GM21576 (cell line): Measurements from ENCODE around the gene RYR3.

Source experiments
- ATAC-seq: cut with Tn5 transposase; IDR thresholded peaks from one replicate; pipeline ENCODE4 v1.9.1; 2021; ENCODE audit warnings: mild to moderate bottlenecking, moderate library complexity; ENCODE audit not compliant: unreplicated experiment

RYR3 gene

DNA sequence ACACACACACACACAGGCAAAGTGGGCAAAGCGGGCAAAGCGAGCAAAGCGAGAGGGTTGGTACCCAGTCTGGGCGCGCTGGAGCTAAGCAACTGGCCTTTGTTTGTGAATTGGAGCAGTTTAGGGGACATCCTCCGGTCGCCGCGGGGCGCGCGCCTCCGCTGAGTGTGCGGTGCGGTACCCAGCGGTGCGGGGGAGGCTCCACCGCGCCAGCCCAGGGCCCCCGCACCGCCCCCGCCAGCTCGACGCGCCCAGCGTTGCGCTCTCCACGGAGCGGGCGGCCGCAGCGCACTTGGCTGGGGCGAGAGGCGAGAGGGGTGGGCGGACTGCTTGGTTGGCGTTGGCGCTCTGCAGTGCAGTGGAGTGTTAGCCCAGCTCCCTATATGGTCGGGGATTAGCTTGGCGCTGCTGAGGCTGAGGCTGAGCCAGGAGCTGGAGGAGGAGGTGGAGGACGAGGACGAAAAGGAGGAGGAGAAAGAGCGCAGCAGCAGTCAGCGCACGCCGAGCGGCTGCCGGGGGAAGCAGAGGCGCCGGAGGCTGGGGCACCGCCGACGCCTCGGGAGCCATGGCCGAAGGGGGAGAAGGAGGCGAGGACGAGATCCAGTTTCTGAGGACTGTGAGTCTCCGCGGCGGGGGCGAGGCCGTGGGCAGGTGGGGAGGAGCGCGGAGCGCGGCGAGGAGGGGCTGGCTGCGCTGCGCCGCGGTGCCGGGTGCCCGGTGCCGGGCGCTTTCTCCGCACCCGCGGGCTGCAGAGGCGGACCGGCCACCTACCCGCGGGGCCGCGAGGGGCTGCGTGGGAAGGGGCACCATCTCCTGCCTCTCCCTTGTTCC, at the start of gene RYR3:
TSS of gene RYR3 (plus strand) at position 487 of the 831 bp plus-strand sequence. CDS start at position 566, 79 bp downstream.
- no peak for ATAC-seq

DNA sequence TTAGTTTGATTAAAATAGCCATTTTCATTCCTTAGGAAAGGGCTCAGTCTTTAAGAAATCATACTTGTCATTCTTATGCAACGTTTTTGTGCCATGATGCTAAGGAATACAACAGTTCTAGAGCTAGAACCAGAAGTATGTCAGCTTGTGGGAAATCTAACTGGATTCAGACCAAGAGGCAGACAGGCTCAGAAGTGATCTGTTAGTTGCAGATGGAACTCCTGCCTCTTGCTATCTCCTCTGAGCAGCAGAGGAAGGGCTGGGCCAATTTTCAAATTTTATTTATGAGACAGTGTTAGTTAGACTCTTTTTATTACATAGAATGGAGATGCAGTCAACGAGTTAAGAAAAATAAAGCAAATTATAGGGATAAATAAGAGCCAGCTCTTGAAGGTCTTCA, 48.5 kb upstream of the RYR3 start:
- ATAC-seq = no peak

DNA sequence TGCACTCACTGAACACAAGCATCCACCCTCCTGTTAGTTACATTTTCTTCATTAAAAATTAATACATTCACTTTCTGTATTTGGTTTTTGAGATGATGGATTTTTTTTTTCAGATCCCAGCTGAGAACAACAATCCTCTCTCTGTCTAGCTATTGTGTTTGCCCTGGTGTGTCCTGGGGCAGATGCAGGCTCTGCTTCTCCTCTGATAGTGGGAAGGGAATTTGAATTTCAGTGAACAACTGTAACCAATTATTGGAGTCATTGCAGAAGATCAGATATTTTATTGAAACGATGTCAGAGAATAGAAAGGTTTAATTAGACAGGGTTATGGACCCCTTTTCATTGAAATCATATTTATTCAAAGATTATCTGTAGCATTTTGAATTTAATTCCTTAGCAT, 33.1 kb upstream of the RYR3 start:
- no peak for ATAC-seq

DNA sequence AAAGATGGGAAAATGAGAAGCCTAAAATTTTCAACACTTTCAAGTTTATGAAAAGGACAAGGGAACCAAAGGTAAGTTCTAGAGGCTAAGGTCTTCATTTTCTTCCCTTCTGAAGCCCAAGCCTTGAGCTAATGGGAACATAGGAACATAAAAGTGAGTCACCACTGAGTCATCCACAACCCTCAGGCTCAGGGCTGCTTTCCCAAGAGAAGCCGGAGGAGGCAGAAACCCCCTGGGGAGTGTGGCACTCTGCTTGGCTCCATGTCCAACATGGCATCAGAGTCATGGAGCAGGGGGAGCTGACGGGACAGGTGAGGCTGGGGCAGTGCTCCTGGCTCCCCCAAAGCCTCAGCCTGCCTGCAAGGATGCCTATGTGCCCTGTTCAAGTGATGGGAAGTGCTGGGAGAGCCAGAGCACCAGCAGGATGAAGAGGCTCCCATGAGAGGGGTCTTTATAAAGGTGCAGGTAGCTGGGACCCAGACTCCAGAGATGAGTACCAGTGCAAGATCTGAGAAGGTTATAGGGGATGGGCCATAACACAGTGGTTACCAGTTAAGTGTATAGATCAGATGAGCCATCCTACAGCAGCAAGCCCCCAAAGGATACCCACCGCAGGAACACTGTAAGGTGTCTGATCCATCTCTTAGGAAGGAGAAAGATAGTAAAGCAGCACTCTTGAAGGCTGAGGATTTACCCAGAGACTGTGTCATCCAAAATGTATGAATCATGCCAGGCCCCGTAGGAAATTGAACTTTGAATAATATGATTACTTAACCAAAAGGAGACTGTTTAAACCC, 31.8 kb upstream of the RYR3 start:
- ATAC-seq = no peak

DNA sequence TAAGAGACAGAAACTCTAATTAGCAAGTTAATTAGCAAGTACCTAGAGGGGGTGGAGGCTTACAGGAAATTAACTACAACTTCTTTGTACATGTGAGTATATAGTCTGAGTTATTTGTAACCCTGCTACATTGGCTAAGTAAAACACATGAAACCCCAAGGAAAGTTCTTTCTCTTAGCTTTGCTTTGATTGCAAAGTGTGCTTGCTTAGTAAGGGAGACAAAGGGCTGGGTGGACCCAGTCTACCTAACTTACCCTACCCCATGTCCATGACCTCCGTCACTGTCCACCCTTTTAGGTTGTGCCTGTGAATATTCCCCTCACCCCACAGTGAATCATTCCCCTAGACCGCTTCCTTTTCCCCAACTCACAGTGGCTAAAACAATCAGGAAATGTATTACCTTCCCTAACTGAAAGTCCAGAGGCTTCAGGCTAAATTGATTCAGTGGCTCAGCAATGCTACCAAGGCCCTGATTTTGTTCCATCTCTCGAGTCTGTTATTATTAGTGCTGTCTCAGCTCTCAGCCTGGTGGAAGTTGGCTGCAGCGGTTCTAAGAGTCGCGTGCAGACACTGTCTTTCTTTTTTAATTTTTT, 31.1 kb upstream of the RYR3 start:
- ATAC-seq = no peak

DNA sequence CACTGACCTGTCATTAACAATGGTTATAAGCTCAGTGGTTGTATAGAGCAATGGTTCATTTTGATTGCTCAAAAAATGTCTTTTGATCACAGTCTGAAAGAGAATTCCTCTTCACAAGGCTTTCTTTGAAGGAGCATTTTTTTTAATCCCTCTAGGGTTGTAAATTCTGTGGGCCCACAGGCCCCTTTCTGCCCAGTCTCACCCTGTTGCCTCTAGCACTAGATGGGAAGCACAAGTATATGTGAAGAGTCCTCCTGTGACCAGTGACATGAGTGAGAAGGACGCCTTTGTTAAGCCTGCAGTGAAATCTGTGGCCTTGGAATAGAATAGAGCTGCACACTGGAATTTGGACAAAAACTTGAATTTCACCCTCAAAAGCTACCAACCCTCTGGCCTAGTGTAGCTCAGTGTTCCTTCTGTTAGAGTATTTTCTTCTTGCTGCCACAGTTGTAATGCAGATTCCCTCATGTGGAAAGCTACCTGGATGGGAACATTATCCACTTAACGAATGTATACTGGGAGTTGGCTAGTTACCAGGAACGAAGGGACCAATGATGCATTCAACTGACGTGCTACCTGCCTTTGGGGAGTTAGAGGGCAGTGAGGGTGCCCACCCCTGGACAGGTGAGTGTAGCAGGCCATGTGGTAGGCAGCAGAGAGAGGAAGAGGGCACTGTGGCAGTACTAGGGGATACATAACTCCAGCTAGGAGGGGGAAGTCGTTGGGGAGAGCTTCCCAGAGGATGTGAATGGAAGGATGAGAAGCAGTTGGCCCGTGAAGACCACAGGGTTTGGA, 28.3 kb upstream of the RYR3 start:
- no peak for ATAC-seq

DNA sequence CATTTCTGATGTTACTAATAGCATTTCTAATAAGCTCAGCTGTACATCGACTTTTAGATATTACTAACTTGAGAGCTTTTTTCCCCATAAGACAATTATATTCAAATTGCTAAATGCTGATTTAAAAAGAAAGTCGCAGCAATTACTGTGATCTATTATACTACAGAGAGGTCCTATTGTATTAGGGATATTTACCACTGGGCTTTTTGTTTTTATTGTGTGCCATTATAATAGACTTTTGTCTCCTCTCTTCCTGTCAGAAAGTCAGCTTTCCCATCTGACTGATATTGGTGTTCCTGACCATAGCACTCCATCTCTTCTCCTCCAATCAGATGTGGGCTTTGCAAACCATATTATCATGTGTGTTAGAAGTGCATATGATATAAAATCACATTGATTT, 27.2 kb upstream of the RYR3 start:
- no peak for ATAC-seq

DNA sequence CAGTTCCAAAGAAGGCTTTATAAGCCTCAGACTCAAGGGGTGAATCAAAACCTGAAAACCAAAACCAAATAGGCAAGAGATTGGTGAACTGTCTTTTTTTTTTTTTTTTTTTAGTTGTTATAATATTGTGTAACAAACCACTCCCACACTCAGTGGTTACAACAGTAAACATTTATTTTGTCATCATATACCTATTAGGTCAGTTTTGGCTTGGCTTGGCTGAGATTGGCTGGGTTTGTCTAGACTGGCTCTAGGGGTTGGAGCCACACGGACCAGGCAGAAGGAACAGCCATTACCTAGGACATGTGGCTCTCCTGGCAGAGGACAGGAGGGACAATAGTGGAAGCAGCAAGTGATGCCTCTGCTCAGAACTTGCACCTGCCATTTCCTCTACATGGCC, 26.4 kb upstream of the RYR3 start:
- ATAC-seq = no peak

DNA sequence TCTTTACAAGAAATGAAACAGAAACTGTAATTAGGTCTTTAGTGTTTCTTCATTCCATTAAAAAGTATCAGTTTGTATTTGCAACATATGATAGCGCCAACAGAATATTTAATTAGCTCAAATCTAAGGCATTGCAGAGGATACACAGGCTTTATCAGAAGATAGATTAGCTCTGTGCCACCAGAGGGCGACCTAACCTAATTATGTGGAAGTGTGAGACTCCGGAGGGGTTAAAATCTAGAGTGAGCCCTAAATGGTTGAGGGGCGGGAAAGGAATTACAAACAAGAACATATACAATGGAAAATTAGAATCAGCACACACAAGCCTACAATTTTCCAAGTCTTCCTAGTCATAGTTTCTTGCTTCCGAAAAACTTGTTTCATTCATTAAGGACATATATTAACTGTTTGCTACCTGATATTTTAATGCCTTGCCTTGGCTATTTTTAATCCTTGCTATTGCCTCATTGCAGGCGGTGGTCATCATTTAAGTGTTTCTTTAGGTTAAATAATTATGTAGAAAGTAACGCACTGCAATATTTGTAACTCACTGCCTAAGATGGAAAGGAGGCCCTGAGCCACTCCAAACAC, 18.0 kb upstream of the RYR3 start:
- ATAC-seq = no peak

DNA sequence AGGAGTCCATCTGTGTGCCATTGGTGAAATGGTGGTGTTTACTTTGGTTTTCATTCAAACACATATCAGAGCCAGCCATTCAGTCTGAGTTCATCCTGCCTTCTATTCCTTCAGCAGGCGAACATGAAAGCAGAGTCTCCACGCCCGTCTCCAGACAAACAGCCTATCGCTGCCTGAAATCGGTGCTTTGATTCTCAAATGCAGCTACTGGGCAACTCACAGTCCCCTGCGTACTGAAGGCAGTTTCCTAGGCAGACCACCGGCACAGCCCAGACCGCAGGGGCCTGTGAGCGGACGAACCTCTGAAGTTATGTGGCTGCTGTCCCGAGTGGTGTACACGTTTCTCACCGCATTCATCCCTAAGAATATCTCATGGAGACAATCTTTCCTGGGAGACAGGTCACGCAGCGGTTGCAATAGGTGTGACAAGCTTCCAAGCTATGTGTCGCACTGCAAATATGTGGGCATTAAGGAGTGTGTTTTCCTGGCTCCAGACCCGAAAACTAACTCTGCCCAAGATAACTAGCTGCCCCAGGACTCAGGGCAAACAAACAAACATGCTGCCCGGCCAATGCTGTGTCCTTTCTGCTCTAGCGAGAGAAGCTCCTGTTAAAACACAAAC, 16.9 kb upstream of the RYR3 start:
- no peak for ATAC-seq

DNA sequence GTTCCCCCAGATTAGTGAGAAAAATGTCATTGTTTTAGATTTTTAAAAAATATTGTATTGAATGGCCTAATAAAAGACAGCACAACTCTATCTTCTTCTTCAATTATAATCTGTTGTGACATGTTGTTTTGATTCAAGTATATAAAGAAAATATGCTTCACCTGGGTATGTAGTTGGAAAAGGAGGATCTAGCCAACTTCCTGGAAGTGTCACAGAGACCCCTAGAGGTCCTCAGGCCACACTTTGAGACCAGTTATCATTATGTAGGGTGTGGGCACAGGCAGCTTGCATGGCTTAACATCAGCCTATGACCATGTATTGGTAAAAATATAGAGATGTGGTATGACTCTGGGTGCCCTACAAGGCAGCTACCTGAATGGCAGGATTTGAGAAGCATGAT, 14.7 kb upstream of the RYR3 start:
- no peak for ATAC-seq

DNA sequence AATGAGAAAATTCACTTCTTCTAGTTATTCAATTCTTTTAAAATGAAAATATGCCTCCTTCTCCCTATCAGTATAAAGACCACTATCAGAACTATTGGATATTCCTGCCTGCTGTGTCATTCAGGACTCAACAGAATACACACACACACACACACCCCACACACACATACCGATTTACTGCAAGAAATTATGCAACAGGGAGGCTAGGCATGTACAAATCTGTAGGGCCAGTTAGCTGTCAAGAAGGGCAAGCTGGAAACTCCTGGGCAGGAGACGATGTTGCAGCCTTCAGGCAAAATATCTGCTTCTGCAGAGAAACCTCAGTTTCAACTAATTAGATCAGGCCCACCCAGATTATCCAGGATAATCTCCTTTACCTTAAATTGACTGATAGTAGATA, 13.9 kb upstream of the RYR3 start:
- no peak for ATAC-seq

DNA sequence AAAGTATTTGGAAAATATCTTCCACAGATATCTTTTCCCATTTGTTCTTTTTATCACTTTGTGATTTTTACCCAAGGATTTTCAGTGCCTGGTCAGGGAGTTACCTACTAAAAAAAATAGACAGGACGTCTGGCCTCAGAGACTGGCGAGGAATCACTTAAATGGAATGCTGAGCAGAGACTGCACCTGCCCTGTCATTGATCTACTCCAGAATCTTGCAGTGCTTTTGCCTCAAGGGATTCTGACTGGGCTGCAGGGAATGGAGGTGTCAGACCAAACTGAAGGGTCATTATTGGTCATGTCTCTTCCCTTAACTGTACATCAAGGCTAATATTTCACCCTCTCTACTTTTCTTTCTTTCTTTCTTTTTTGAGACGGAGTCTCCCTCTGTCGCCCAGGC, 12.1 kb upstream of the RYR3 start:
- no peak for ATAC-seq

DNA sequence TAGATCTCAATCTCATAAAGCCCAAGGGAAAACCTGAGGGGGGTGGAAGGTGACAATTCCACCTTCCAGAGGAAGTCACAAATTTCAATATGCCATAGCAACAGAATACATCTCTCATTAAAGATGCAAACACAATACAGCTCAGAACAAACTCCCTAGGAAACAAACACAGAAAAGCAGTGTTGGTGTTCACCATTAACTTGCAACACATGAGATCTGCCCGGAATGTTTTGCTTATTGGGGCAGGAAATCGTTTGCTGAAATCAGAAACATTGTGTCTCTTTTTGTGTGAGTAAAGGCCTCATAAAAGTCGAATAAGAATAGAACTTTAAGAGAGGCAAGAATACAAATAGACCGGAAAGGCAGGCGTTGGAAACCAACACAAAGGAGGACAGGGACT, 5.8 kb upstream of the RYR3 start:
- no peak for ATAC-seq

DNA sequence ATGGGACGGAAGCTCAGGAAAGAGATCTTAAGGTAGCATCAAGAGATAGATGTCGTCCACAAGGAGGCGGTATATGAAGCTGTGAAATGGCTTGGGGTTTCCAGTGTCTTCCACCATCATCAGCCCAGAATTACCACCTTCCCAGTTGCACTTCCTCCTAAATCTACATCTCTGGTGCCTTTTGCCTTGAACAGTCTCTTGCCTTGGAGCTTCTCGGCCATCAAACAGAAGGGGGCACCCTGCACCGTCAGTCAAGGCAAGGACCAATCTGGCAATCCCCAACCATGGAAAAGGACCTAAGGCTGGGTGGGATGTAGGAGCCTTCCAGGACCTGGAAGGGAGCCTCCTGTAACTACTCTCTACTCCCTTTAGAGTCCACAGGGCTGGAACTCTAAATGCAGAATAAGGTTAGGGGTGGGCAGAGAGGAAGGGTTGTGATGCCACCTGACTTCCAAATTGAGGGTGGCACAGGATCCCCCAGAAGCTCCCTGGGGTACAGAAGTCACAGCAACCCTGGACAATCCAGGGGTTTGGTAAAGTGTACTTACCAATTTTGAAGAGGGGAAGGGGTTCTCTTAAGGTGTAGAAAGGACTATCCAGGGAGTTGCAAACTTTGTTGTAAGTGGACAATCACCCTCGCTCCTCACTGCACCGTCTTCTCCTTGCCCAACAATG, 1.0 kb upstream of the RYR3 start:
- ATAC-seq = no peak

DNA sequence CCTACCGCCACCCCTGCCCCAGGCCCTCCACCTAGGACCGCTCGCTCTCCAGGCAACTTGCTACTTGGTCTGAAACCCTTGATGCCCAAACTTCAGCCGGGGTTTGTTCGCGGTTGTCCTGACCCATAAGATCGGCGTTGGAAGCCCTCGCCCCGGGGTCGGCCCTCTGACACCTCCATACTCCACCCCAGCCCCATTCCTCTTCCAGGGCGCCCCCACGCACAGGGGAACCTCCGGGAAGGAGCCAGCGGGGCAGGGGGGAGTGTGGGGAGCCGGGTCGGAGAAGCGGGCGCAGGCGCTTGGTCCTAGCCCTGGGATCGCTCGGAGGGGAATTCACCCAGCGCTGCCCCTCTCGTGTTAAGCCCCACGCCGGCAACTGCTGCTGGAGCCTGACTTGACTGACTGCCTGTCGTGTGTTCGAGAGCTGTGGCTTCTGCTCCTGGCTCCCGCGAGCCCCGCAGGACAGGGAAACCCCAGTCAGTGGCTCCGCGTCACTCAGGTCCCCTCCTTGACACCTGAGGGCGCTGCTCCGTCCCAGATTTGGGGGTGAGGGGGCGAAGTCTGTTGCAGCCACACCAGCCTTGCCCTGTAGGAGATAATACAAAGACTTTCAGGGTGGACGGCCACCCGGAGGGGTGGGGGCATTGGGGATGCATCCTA, 675 bp downstream of the RYR3 start:
- ATAC-seq = no peak

DNA sequence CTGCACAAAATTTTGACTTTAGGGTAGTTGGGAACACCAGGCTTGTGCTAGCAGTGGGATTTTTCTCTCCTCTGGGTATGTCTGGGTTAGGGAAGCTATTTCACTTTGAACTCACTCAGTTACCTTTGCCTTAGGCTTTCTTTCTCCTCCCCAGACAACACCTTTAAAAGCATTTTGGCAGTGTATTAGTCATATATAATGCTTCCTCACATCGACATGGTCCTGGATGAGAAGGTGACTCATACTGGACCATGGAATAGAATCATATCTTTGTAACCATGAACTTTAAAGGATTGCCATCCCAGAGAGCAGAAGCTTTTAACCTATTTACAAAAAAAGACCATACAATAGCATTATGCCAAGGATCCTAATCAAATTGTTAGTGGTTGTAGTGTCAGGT, 2.7 kb downstream of the RYR3 start:
- ATAC-seq = no peak

DNA sequence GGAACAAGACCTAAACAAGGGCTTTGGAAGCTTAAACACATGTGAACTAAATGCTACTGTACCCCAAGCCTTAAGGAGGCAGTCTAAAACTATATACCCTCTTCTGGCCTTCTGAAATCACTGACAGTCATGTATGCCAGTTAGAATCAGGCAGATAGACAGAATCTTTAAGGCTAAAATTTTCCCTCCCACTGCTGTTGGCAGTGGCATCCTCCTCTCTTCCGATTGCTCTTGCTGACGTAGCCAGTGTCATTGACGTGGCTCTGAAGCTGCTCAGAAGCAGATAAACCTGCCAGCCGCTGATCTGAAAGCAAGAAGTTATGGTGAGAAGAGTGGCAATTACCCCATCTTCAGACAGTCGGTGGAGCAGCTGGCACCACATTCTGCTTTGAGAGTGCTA, 3.3 kb downstream of the RYR3 start:
- no peak for ATAC-seq

DNA sequence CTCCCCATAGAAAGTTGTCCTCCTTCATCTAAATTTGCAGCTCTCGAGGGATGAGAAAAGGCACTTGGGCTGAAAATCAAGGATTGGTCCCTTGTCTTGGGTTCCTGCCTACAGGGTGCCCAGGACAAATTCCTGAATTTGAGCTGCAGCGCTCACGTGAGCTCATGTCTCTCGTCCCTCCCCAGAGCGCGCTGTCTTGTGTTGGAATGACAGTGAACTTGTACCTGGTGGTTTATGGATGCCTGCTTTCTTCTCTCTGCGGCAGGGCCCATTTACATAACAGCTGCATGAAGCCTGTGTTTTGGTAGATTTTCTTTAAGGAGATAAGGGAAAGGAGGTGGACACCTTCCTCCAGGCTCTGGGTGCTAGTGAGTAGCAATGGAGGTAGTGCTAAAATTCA, 4.3 kb downstream of the RYR3 start:
- ATAC-seq = no peak
